HUES64 (cell line): ENCODE measurements around the gene NUP210L.

Experiments
- H3K27ac ChIP-seq: 2 replicates; pipeline ENCODE4 v1.7.0; 2013; ENCODE audit warnings: low read depth, low read length, inconsistent platforms
- H3K27me3 ChIP-seq: 2 replicates; pipeline ENCODE4 v1.6.1; 2013; ENCODE audit warnings: mild to moderate bottlenecking, low read length; ENCODE audit not compliant: insufficient read depth
- H3K36me3 ChIP-seq: 2 replicates; pipeline ENCODE4 v1.6.1; 2013; ENCODE audit warnings: mild to moderate bottlenecking, low read length; ENCODE audit not compliant: insufficient read depth
- H3K4me1 ChIP-seq: 2 replicates; pipeline ENCODE4 v1.6.1; 2013; ENCODE audit warnings: mild to moderate bottlenecking, low read length, moderate library complexity; ENCODE audit not compliant: insufficient read depth
- H3K4me3 ChIP-seq: 2 replicates; pipeline ENCODE4 v1.5.1; 2013; ENCODE audit warnings: mild to moderate bottlenecking, low read length, moderate library complexity
- H3K9ac ChIP-seq: 2 replicates; pipeline ENCODE4 v1.6.1; 2013; ENCODE audit warnings: mild to moderate bottlenecking, low read depth, low read length
- H3K9me3 ChIP-seq: 2 replicates; pipeline ENCODE4 v1.6.1; 2013; ENCODE audit warnings: low read depth, low read length; ENCODE audit not compliant: insufficient read depth
- WGBS: fragments of 150-250, 120-280 bp; methylation state at CpG from one replicate; pipeline ENCODE4 v1.1.7; 2013; ENCODE audit warnings: missing lambda C conversion rate; 5-methylcytosine and 5-hydroxymethylcytosine counted together

NUP210L gene

GRCh38 chr1:153963030-153963849 is 191.6 kb downstream of the NUP210L start, which contains the start of gene SLC39A1:
SLC39A1 (minus strand) TSS chr1:153963537; CDS start chr1:153962715, 822 bp downstream.
- H3K9me3 ChIP-seq, result no peaks in the 10 kb centered on the region
- H3K4me1 ChIP-seq, result peaks cover 9% of the 10 kb centered on the region
- peak within 1 kb of the TSS; percentile 94 for H3K4me3 ChIP-seq
- no peaks in the 10 kb centered on the region for H3K27me3 ChIP-seq
- 1% methylated on average over 54 of the region's 54 CpGs for WGBS
- peaks cover 27% of the 10 kb centered on the region for H3K36me3 ChIP-seq
- peak within 1 kb of the TSS; percentile 100 for H3K27ac ChIP-seq
- peak within 1 kb of the TSS; percentile 93 for H3K9ac ChIP-seq

- Histone ChIP-seq H3K9me3 (no peaks in the 10 kb centered on the region), H3K27me3 (no peaks in the 10 kb centered on the region), H3K27ac (peak overlapping the region; percentile 100), H3K9ac (peak overlapping the region; percentile 93), H3K36me3 (peaks cover 27% of the 10 kb centered on the region), H3K4me1 (peaks cover 10% of the 10 kb centered on the region), H3K4me3 (peak overlapping the region; percentile 94)
- 11% methylated on average over 15 of the region's 16 CpGs for WGBS
Measured at GRCh38 chr1:153962088-153963029, 192.5 kb downstream of the NUP210L start.

GRCh38 chr1:153961421-153961820 is 193.5 kb downstream of the NUP210L start:
- peaks cover 18% of the 10 kb centered on the region for H3K4me1 ChIP-seq
- peak overlapping the region; percentile 93 for H3K9ac ChIP-seq
- peaks cover 27% of the 10 kb centered on the region for H3K36me3 ChIP-seq
- H3K27ac ChIP-seq, result peak overlapping the region; percentile 100; the same call in 1 of the 2 replicates
- peak overlapping the region; percentile 94 for H3K4me3 ChIP-seq
- H3K9me3 ChIP-seq, result no peaks in the 10 kb centered on the region
- no peaks in the 10 kb centered on the region for H3K27me3 ChIP-seq
- WGBS, result 86% methylated on average over 4 of the region's 4 CpGs

GRCh38 chr1:153960206-153960605 is 194.7 kb downstream of the NUP210L start:
- H3K36me3 ChIP-seq, result peaks cover 27% of the 10 kb centered on the region
- no peaks in the 10 kb centered on the region for H3K27me3 ChIP-seq
- no peak overlapping the region for H3K9ac ChIP-seq
- no peaks in the 10 kb centered on the region for H3K9me3 ChIP-seq
- H3K27ac ChIP-seq, result no peak overlapping the region
- peaks cover 18% of the 10 kb centered on the region for H3K4me1 ChIP-seq
- WGBS, result 93% methylated on average over 11 of the region's 11 CpGs
- no peak overlapping the region for H3K4me3 ChIP-seq

GRCh38 chr1:153959454-153959853 is 195.4 kb downstream of the NUP210L start:
- Histone ChIP-seq H3K9ac (no peak overlapping the region), H3K9me3 (no peaks in the 10 kb centered on the region), H3K4me3 (no peak overlapping the region), H3K36me3 (peaks cover 30% of the 10 kb centered on the region), H3K27ac (peak overlapping the region; percentile 43; the same call in 1 of the 2 replicates), H3K4me1 (peaks cover 18% of the 10 kb centered on the region), H3K27me3 (no peaks in the 10 kb centered on the region)
- 73% methylated on average over 3 of the region's 3 CpGs for WGBS

- Histone ChIP-seq H3K4me1 (peaks cover 18% of the 10 kb centered on the region), H3K9me3 (no peaks in the 10 kb centered on the region), H3K9ac (no peak overlapping the region), H3K27me3 (no peaks in the 10 kb centered on the region), H3K36me3 (peaks cover 36% of the 10 kb centered on the region), H3K27ac (peak overlapping the region; percentile 43; the same call in 1 of the 2 replicates), H3K4me3 (peak overlapping the region; percentile 26)
- 59% methylated on average over 4 of the region's 4 CpGs for WGBS
Measured at GRCh38 chr1:153958961-153959260, 196.0 kb downstream of the NUP210L start.

GRCh38 chr1:153958111-153958960 is 196.5 kb downstream of the NUP210L start, which contains the start of gene CRTC2:
CRTC2 (minus strand) TSS chr1:153958612; CDS start chr1:153958497, 115 bp downstream.
- peak within 1 kb of the TSS; percentile 94 for H3K4me3 ChIP-seq
- no peaks in the 10 kb centered on the region for H3K9me3 ChIP-seq
- peak within 1 kb of the TSS; percentile 87 for H3K9ac ChIP-seq
- H3K36me3 ChIP-seq, result peaks cover 41% of the 10 kb centered on the region
- peaks cover 18% of the 10 kb centered on the region for H3K4me1 ChIP-seq
- WGBS, result under 1% methylated on average over 75 of the region's 75 CpGs
- H3K27me3 ChIP-seq, result no peaks in the 10 kb centered on the region
- peak within 1 kb of the TSS; percentile 86 for H3K27ac ChIP-seq

- 1% methylated on average over 13 of the region's 13 CpGs for WGBS
- Histone ChIP-seq H3K36me3 (peaks cover 44% of the 10 kb centered on the region), H3K4me1 (peaks cover 18% of the 10 kb centered on the region), H3K4me3 (peak overlapping the region; percentile 94), H3K9ac (peak overlapping the region; percentile 87), H3K9me3 (no peaks in the 10 kb centered on the region), H3K27me3 (no peaks in the 10 kb centered on the region), H3K27ac (peak overlapping the region; percentile 86)
Measured at GRCh38 chr1:153957744-153958110, 197.1 kb downstream of the NUP210L start.

GRCh38 chr1:153956997-153957715 is 197.7 kb downstream of the NUP210L start:
- Histone ChIP-seq H3K4me1 (peaks cover 18% of the 10 kb centered on the region), H3K27ac (peak overlapping the region; percentile 86), H3K4me3 (peak overlapping the region; percentile 94), H3K27me3 (no peaks in the 10 kb centered on the region), H3K9ac (peak overlapping the region; percentile 87), H3K9me3 (no peaks in the 10 kb centered on the region), H3K36me3 (peaks cover 50% of the 10 kb centered on the region)
- 39% methylated on average over 5 of the region's 6 CpGs for WGBS

GRCh38 chr1:153954826-153955225 is 200.0 kb downstream of the NUP210L start:
- H3K4me3 ChIP-seq, result no peak overlapping the region
- H3K36me3 ChIP-seq, result peaks cover 52% of the 10 kb centered on the region
- peaks cover 9% of the 10 kb centered on the region; the same call in 1 of the 2 replicates for H3K4me1 ChIP-seq
- no peaks in the 10 kb centered on the region for H3K9me3 ChIP-seq
- no peak overlapping the region for H3K27ac ChIP-seq
- H3K9ac ChIP-seq, result no peak overlapping the region
- H3K27me3 ChIP-seq, result no peaks in the 10 kb centered on the region
- WGBS, result 97% methylated on average over 10 of the region's 10 CpGs
